ENCODE results near the gene POLA1.

Gene POLA1

DNA sequence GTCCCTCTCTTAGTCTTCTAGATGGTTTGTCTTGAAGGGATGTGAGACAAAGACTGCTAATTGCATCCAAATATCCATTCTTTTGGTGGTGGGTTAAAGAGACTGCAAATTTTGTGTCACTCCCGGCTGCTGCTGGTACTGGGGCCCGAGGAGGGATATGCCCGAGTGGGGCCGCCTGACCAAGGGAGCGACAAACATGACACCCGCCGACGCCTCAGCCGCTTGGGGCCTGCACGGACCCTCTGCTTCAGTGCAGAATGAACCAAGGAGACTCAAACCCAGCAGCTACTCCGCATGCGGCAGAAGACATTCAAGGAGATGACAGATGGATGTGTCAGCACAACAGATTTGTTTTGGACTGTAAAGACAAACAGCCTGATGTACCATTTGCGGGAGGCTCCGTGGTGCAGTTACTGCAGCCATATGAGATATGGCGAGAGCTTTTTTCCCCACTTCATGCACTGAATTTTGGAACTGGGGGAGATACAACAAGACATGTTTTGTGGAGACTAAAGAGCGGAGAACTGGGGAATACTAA, 335.6 kb downstream of the POLA1 start:
- no peak overlapping the region for H3K4me3 ChIP-seq (ENCODE audit: low read length)
- no peak for DNase-seq (ENCODE audit: low read depth, low spot score)

DNA sequence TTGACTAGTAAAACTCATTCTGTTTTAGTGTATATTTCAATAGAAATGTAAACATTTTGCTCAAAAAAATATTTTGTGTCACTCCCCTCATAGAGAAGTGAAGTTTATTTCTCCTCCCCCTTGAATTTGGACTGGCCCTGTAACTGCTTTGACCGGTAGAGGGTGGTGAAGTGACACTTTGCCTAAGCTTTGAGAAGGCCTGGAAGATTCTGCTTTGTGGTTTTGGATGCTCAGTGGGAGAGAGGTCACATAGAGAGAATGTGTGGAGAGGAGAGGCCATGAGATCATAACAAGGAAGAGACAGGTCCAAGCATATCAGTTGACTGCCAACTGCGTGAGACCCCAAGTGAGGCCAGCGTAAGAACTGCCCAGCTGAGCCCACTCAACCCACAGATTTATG, 341.2 kb downstream of the POLA1 start:
- H3K4me3 ChIP-seq (ENCODE audit: low read length), result no peak overlapping the region
- DNase-seq (ENCODE audit: low read depth, low spot score), result no peak

DNA sequence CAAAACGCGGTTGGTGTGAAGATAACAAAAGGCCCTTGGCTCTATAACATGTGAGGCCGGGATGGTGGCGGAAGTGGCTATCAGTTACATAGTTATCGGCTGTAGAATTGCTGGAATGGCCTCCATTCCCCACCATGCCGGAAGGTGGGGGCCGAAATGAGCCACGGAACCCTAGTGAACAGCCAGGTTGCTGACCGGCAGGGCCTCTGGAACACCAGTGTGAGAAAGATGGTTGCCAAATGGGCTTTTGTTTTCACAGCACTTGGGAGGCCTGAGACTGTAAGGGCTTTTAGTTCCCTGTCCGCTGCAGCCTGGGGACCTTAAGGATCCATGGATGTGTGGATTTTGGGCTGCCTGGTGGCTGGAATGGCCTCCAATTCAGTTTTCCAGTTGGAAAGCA, 345.3 kb downstream of the POLA1 start:
- no peak for DNase-seq (ENCODE audit: low read depth, low spot score)
- no peak overlapping the region for H3K4me3 ChIP-seq (ENCODE audit: low read length)

DNA sequence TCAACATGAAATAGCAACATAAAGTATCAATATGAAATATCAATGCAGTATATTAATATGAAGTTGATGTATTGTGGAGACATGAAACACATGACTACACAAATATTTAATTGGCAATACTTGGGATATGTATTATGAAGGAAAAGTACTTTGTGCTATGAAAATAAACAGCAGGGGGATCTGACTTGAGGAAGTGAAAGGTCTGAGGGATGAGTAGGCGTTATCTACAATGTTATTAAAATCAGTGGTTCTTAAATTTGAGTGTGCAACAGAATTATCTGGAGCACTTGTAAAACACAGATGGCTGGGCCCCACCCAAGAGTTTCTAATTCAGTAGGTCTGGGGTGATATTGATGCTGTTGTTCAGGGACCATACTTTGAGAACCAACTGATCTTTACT, 349.5 kb downstream of the POLA1 start:
- DNase-seq (ENCODE audit: low read depth, low spot score), result no peak
- H3K4me3 ChIP-seq (ENCODE audit: low read length), result no peak overlapping the region

All from Jurkat, Clone E6-1 (cell line).